22Rv1 (cell line): ENCODE data around the gene NUDT9.
A peak's percentile ranks its signal among the peaks of the same experiment; 100 is the strongest.
"Not testable (repeated sequence)": the region's sequence is repeated elsewhere in the genome, so short reads cannot be mapped to it uniquely, and the experiment has no call there.

Experiments
- H3K27ac ChIP-seq: fragments of 450-650 bp; 2 replicates; pipeline ENCODE4 v1.5.1; 2017
- ZFX ChIP-seq: fragments of 450-650 bp; IDR thresholded peaks from 2 replicates; pipeline ENCODE4 v1.6.1; 2017; ENCODE audit warnings: antibody characterized with exemption, borderline replicate concordance
- TF ChIP-seq, protein P1 (sequence below): fragments of 450-650 bp; IDR thresholded peaks from 2 replicates; pipeline ENCODE4 v1.5.1; 2017; ENCODE audit warnings: mild to moderate bottlenecking

NUDT9 gene

DNA sequence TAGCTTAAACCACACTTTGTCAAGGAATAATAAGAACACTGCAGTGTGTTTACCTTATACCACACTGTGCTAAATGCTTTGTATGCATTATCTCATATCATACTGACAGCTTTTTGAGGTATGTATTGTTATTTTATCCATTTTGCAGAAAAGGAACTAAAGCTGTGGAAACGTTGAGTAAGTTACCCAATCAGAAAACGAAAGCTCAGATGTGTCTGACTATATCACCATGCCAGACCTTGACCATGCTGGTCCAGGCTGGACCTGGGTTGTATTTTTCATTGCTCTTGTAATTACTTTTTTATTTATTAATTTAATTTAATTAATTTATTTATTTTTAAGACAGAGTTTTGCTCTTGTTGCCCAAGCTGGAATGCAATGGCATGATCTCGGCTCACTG, 33.5 kb upstream of the NUDT9 start:
- TF ChIP-seq ZFX = no peak
- TF ChIP-seq, protein P1, sequence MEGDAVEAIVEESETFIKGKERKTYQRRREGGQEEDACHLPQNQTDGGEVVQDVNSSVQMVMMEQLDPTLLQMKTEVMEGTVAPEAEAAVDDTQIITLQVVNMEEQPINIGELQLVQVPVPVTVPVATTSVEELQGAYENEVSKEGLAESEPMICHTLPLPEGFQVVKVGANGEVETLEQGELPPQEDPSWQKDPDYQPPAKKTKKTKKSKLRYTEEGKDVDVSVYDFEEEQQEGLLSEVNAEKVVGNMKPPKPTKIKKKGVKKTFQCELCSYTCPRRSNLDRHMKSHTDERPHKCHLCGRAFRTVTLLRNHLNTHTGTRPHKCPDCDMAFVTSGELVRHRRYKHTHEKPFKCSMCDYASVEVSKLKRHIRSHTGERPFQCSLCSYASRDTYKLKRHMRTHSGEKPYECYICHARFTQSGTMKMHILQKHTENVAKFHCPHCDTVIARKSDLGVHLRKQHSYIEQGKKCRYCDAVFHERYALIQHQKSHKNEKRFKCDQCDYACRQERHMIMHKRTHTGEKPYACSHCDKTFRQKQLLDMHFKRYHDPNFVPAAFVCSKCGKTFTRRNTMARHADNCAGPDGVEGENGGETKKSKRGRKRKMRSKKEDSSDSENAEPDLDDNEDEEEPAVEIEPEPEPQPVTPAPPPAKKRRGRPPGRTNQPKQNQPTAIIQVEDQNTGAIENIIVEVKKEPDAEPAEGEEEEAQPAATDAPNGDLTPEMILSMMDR = no peak
- H3K27ac ChIP-seq = no peak overlapping the region

DNA sequence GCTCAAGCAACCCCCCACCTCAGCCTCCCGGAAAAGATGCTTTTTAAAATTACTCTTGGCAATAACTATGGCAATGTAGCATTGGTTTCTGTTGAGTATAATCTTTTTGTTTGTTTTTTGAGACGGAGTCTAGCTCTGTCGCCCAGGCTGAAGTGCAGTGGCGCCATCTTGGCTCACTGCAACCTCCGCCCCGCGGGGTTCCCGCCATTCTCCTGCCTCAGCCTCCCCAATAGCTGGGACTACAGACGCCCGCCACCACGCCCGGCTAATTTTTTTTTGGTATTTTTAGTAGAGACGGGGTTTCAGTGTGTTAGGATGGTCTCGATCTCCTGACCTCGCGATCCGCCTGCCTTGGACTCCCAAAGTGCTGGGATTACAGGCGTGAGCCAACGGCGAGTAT, 32.3 kb upstream of the NUDT9 start:
- peak overlapping the region; percentile 93 for H3K27ac ChIP-seq

DNA sequence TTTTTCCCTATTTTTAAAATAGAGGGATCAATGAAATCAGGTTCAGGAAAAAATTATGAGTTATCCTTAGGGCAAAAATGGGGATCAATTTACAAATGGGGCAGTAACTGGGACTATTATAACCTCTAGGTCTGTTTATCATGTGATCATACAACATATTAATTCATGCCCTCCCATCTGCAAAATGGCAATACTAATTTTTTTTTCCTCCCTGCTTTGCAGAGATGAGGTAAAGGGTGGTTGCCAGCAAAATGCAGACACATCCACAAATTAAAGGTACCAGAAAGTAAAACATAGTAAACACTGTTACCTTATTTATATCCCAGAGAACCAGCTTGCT, 31.9 kb upstream of the NUDT9 start:
- TF ChIP-seq ZFX = no peak
- TF ChIP-seq, protein P1 = no peak
- peak overlapping the region; percentile 93 for H3K27ac ChIP-seq

DNA sequence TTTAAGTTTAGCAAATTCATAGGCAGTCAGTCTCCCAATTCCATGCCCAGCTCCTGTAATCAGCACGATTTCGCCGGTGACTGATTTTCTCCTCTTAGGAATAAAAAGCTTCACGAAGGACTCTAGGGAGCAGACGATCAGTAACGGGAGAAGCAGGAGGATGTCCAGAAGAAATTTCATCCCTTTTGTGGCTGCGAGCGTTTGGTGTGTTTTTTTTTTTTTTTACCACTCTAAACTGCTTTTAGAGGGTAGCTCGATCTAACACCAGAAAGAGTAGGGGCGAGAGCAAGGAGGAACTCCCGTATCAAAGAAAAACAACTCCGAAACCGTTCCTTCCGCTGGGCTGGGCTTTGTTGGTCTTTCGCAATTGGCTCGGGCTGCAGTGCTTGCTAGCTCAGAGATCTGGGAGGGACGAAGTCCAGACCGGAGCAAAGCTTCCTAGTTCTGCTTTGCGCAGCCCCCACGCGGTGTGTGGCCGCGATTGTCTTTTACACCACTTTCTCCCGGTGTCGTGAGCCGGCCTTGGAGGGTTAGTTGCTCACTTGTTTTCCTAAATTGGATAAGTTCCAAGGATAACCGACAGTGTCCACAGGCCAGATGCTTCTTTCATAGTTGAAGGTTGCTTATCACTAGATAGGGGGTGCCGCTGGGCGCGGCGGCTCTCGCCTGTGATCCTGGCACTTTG, 31.3 kb upstream of the NUDT9 start, which contains the start of gene HSD17B11:
Gene HSD17B11 (minus strand): TSS at position 298 of the 685 bp plus-strand sequence. CDS start 118 bp downstream, at position 180.
- TF ChIP-seq, protein P1 = peak; percentile 31
- no peak for TF ChIP-seq ZFX
- peak within 1 kb of the TSS; percentile 93 for H3K27ac ChIP-seq

DNA sequence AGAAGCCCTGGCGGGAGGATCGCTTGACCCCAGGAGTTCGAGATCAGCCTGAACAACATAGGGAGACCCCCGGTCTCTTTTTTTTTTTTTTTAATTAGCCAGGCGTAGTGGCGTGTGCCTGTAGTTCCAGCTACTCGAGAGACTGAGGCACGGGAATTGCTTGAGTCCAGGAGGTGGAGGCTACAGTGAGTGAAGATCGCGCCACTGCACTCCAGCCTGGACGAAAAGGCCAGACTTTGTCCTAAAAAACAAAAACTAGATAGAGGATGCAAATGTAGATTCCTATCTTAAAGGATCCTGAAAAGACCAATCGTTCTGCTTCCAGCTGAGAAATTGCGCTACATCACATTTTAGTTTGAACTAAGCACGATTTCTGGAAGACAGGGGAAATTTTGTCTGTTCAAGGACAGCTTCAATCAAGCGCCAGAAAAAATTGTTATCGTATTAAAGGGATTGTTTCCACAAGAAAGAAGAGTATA, 30.8 kb upstream of the NUDT9 start:
- H3K27ac ChIP-seq = peak overlapping the region; percentile 93
- no peak for TF ChIP-seq ZFX
- TF ChIP-seq, protein P1 = no peak

DNA sequence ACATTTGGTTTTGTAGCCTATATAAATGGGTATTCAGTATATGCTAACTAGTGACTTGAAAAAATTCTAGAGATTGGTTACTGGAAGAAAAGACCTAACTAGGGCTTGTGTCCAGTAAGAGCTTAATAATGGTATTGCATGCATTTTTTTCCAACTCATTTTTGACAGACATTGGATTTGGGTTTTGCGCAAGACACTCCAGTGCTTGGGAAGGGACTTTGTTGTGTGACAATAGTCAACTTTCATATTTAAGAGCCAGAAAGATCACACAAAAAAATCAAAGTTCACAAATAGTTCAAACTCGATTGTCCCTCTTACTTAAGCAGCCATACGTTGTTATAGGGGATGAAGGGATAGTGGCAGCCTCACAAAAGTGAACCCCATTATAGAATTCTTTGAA, 30.2 kb upstream of the NUDT9 start:
- peak overlapping the region; percentile 93 for H3K27ac ChIP-seq
- TF ChIP-seq, protein P1 = no peak
- no peak for TF ChIP-seq ZFX

DNA sequence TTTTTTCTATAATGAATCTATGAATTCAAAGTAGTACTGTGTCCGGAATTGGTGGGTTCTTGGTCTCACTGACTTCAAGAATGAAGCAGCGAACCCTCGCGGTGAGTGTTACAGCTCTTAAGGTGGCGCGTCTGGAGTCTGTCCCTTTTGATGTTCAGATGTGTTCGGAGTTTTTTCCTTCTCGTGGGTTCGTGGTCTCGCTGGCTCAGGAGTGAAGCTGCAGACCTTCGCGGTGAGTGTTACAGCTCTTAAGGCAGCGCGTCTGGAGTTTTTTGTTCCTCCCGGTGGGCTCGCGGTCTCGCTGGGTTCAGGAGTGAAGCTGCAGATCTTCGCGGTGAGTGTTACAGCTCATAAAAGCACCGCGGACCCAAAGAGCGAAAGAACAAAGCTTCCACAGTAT, 27.3 kb upstream of the NUDT9 start:
- H3K27ac ChIP-seq = not testable (repeated sequence)

DNA sequence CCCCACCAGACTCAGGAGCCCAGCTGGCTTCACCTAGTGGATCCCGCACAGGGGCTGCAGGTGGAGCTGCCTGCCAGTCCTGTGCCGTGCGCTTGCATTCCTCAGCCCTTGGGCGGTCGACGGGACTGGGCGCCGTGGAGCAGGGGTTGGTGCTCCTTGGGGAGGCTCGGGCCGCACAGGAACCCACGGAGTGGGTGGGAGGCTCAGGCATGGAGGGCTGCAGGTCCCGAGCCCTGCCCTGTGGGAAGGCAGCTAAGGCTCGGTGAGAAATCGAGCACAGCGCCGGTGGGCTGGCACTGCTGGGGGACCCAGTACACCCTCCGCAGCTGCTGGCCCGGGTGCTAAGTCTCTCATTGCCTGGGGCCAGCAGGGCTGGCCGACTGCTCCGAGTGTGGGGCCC, 26.5 kb upstream of the NUDT9 start:
- not testable (repeated sequence) for H3K27ac ChIP-seq

DNA sequence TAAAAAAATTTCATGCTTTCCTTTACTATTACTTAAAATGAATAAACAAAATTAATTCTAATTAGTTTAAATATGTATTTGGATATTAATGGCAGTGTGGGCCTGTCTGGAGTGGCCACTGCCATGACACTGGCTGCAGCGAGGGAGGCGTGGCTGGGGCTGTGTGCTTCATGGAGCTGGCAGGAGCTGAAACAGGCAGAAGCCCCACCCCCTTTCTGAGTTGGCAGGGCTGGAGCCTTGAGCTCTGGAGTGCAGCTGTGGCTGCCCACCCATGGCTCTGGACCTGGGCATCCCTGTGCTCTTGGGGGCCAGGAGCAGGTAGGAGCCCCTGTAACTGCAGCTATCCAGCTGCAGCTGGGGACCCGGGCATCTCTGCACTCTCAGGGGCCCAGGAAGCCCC, 23.2 kb upstream of the NUDT9 start:
- TF ChIP-seq, protein P1 = no peak
- no peak for TF ChIP-seq ZFX
- H3K27ac ChIP-seq = no peak overlapping the region
